H1 (cell line): ENCODE data around the gene RNF215. TPM values are rescaled to one million over a fixed set of nuclear protein-coding genes. Genes with fewer than 3 reads are reported as not detected.

Source experiments
- CTCF ChIA-PET: fragments of 300-600 bp; sonication (Branson Sonifier 250); formaldehyde crosslinking; loops from one replicate; lab custom pipeline; 2021; ENCODE audit not compliant: partially characterized antibody; lab: Charles Lee
- POLR2A ChIA-PET: fragments of 300-600 bp; sonication (Branson Sonifier 250); formaldehyde crosslinking; loops from one replicate; lab custom pipeline; 2021; ENCODE audit warnings: inconsistent platforms; ENCODE audit not compliant: partially characterized antibody; lab: Charles Lee
- DNase-seq, 2 experiments: peaks; one replicate each; pipeline versions ENCODE4 v3.0.0 to v3.0.0-alpha.2; 2010 to 2022; ENCODE audit warnings: low spot score in 2 of 2, low read depth in 1 of 2, mixed read lengths in 1 of 2
- FAIRE-seq: peaks from 2 replicates; lab custom pipeline; 2011; peaks lifted over from hg19 to GRCh38; lab: Jason Lieb, UNC
- H2AFZ ChIP-seq: 2 replicates; pipeline ENCODE4 v1.8.1; 2012; ENCODE audit warnings: low read length, inconsistent platforms
- H2AK5ac ChIP-seq: 2 replicates; pipeline ENCODE4 v1.6.1; 2013; ENCODE audit warnings: low read depth, low read length
- H2BK120ac ChIP-seq: replicated peaks from 2 replicates; pipeline ENCODE3; 2013; ENCODE audit warnings: low read depth, low read length, inconsistent platforms
- H2BK12ac ChIP-seq: 2 replicates; pipeline ENCODE4 v1.6.1; 2013; ENCODE audit warnings: low read depth, low read length
- H2BK15ac ChIP-seq: 2 replicates; pipeline ENCODE4 v1.6.1; 2013; ENCODE audit warnings: low read length
- H2BK20ac ChIP-seq: 2 replicates; pipeline ENCODE4 v1.6.1; 2013; ENCODE audit warnings: low read length
- H2BK5ac ChIP-seq: 2 replicates; pipeline ENCODE4 v1.6.1; 2013; ENCODE audit warnings: low read depth, low read length
- H3K14ac ChIP-seq: 2 replicates; pipeline ENCODE4 v1.6.1; 2013; ENCODE audit warnings: inconsistent platforms; ENCODE audit not compliant: insufficient read length
- H3K18ac ChIP-seq: 2 replicates; pipeline ENCODE4 v1.6.1; 2013; ENCODE audit warnings: low read length; ENCODE audit errors: extremely low read depth
- H3K23ac ChIP-seq: 2 replicates; pipeline ENCODE4 v1.6.1; 2013; ENCODE audit warnings: inconsistent platforms; ENCODE audit not compliant: insufficient read length
- H3K23me2 ChIP-seq: 2 replicates; pipeline ENCODE4 v1.6.1; 2013; ENCODE audit warnings: low read depth, low read length
- H3K27ac ChIP-seq: 2 replicates; pipeline ENCODE4 v1.6.1; 2011; ENCODE audit warnings: low read depth, low read length, inconsistent platforms
- H3K27me3 ChIP-seq, 4 experiments: replicated peaks in 1 of 4; 1 replicate in 1 of 4; 2 replicates in 3 of 4; pipeline versions ENCODE4 v1.6.1 to v1.8.1; 2011 to 2013; ENCODE audit warnings: low read length in 3 of 4, mild to moderate bottlenecking in 3 of 4, inconsistent platforms in 2 of 4, mixed read lengths in 2 of 4, moderate library complexity in 1 of 4; ENCODE audit not compliant: control insufficient read depth in 3 of 4, insufficient read depth in 3 of 4; ENCODE audit errors: extremely low read depth in 1 of 4
- H3K36me3 ChIP-seq, 4 experiments: 2 replicates each; pipeline versions ENCODE4 v1.6.1 to v1.8.1; 2011 to 2013; ENCODE audit warnings: mild to moderate bottlenecking in 4 of 4, low read length in 3 of 4, moderate library complexity in 2 of 4, control low read depth in 1 of 4, inconsistent platforms in 1 of 4; ENCODE audit not compliant: insufficient read depth in 4 of 4, control insufficient read depth in 2 of 4
- H3K4ac ChIP-seq: replicated peaks from 2 replicates; pipeline ENCODE3; 2013; ENCODE audit warnings: low read length, low read depth, mixed read lengths, inconsistent platforms; ENCODE audit not compliant: insufficient read length
- H3K4me1 ChIP-seq, 4 experiments: replicated peaks in 1 of 4; 1 replicate in 1 of 4; 2 replicates in 3 of 4; pipeline versions ENCODE4 v1.6.1 to v1.8.1; 2011 to 2013; ENCODE audit warnings: low read length in 3 of 4, inconsistent platforms in 2 of 4, mixed read lengths in 1 of 4; ENCODE audit not compliant: insufficient read depth in 4 of 4, control insufficient read depth in 3 of 4
- H3K4me2 ChIP-seq, 2 experiments: 2 replicates each; pipeline versions ENCODE4 v1.6.1 to v1.8.1; 2011 to 2013; ENCODE audit warnings: low read depth in 2 of 2, low read length in 2 of 2, control low read depth in 1 of 2, inconsistent platforms in 1 of 2, mild to moderate bottlenecking in 1 of 2; ENCODE audit not compliant: insufficient read depth in 1 of 2
- H3K4me3 ChIP-seq, 4 experiments: fragments of 200-600, 300-600 bp in 1 of 4; sonication (generic), shearing (Covaris generic), sonication (Bioruptor Twin) in 1 of 4; 2 replicates each; pipeline versions ENCODE4 v1.5.1 to v1.8.1; 2011 to 2016; ENCODE audit warnings: low read length in 4 of 4, low read depth in 3 of 4, control low read depth in 2 of 4, inconsistent platforms in 2 of 4, mild to moderate bottlenecking in 2 of 4, mixed read lengths in 1 of 4, moderate library complexity in 1 of 4; ENCODE audit not compliant: insufficient read depth in 2 of 4; ENCODE audit errors: extremely low read depth in 1 of 4
- H3K56ac ChIP-seq: replicated peaks from 2 replicates; pipeline ENCODE3; 2013; ENCODE audit warnings: low read depth, mild to moderate bottlenecking, mixed read lengths, low read length, inconsistent platforms; ENCODE audit not compliant: insufficient read length
- H3K79me1 ChIP-seq: 2 replicates; pipeline ENCODE4 v1.6.1; 2013; ENCODE audit warnings: low read depth, low read length, control low read depth
- H3K79me2 ChIP-seq, 2 experiments: 2 replicates each; pipeline versions ENCODE4 v1.6.1 to v1.8.1; 2012 to 2013; ENCODE audit warnings: low read length in 2 of 2, mild to moderate bottlenecking in 2 of 2, inconsistent platforms in 1 of 2; ENCODE audit not compliant: insufficient read depth in 2 of 2, control insufficient read depth in 1 of 2
- H3K9ac ChIP-seq, 4 experiments: replicated peaks in 1 of 4; 1 replicate in 1 of 4; 2 replicates in 3 of 4; pipeline versions ENCODE4 v1.6.1 to v1.8.1; 2011 to 2013; ENCODE audit warnings: low read depth in 3 of 4, low read length in 3 of 4, control low read depth in 2 of 4, mild to moderate bottlenecking in 2 of 4, moderate library complexity in 2 of 4, inconsistent platforms in 1 of 4; ENCODE audit errors: extremely low read depth in 1 of 4
- H3K9me3 ChIP-seq, 2 experiments: 2 replicates each; pipeline versions ENCODE4 v1.6.1 to v1.8.1; 2012 to 2013; ENCODE audit warnings: mild to moderate bottlenecking in 2 of 2, moderate library complexity in 2 of 2, control low read depth in 1 of 2, inconsistent platforms in 1 of 2, low read depth in 1 of 2, low read length in 1 of 2, mixed read lengths in 1 of 2; ENCODE audit not compliant: insufficient read depth in 2 of 2
- H4K20me1 ChIP-seq, 2 experiments: replicated peaks in 1 of 2; 2 replicates each; pipeline versions ENCODE3 to v1.8.1; 2011 to 2013; ENCODE audit warnings: inconsistent platforms in 2 of 2, low read length in 2 of 2, mild to moderate bottlenecking in 1 of 2; ENCODE audit not compliant: insufficient read depth in 2 of 2, control insufficient read depth in 1 of 2
- H4K5ac ChIP-seq: 2 replicates; pipeline ENCODE4 v1.6.1; 2013; ENCODE audit warnings: low read length, low read depth, mixed read lengths, inconsistent platforms; ENCODE audit not compliant: insufficient read length
- H4K8ac ChIP-seq: 2 replicates; pipeline ENCODE4 v1.8.0; 2013; ENCODE audit warnings: mild to moderate bottlenecking, moderate library complexity, low read length, inconsistent platforms; ENCODE audit not compliant: insufficient read depth; ENCODE audit errors: extremely low read depth
- H4K91ac ChIP-seq: replicated peaks from 2 replicates; pipeline ENCODE3; 2013; ENCODE audit warnings: low read length, mixed read lengths, inconsistent platforms; ENCODE audit not compliant: insufficient read length
- ASH2L ChIP-seq: fragments of 200-600, 300-600 bp; sonication (generic); IDR thresholded peaks from one replicate; pipeline ENCODE4 v1.7.1; 2017; ENCODE audit warnings: low read length
- CBX5 ChIP-seq: fragments of 300-800, 300-1000 bp; sonication (generic); IDR thresholded peaks from 2 replicates; pipeline ENCODE4 v1.7.1; 2016; ENCODE audit warnings: antibody characterized with exemption, low read length, low read depth
- CEBPB ChIP-seq: IDR thresholded peaks from 2 replicates; pipeline ENCODE4 v1.6.1; 2012; ENCODE audit warnings: low read depth, low read length
- CHD2 ChIP-seq: IDR thresholded peaks from 2 replicates; pipeline ENCODE4 v1.6.1; 2012; ENCODE audit warnings: low read length, improper control_type of control experiment
- EP300 ChIP-seq, 2 experiments: IDR thresholded peaks; 1 replicate in 1 of 2; 2 replicates in 1 of 2; pipeline ENCODE4 v1.6.1; 2011 to 2012; ENCODE audit warnings: low read depth in 2 of 2, low read length in 2 of 2, mild to moderate bottlenecking in 2 of 2, borderline replicate concordance in 1 of 2, inconsistent platforms in 1 of 2, moderate library complexity in 1 of 2
- EZH2 ChIP-seq: fragments of 200-600 bp; sonication (generic); IDR thresholded peaks from 2 replicates; pipeline ENCODE4 v1.7.1; 2012; ENCODE audit warnings: low read depth, mild to moderate bottlenecking, moderate library complexity, low read length, inconsistent platforms; ENCODE audit not compliant: severe bottlenecking
- POU5F1 ChIP-seq: IDR thresholded peaks from 2 replicates; pipeline ENCODE4 v1.6.1; 2011; ENCODE audit warnings: low read depth, mild to moderate bottlenecking, low read length, moderate library complexity
- RNF2 ChIP-seq: fragments of 200-900, 300-1000 bp; sonication (generic); IDR thresholded peaks from 2 replicates; pipeline ENCODE4 v1.7.1; 2016; ENCODE audit warnings: borderline replicate concordance, low read depth, mild to moderate bottlenecking, antibody characterized with exemption, low read length; ENCODE audit not compliant: poor library complexity, severe bottlenecking; ENCODE audit errors: missing control alignments
- SP1 ChIP-seq: IDR thresholded peaks from 2 replicates; pipeline ENCODE4 v1.6.1; 2011; ENCODE audit warnings: low read depth, low read length
- WGBS, 2 experiments: shearing (Covaris generic) in 1 of 2; methylation state at CpG; one replicate each; pipeline versions ENCODE4 v1.1.6 to v1.1.7; 2013 to 2015; ENCODE audit warnings: low lambda C conversion rate in 2 of 2, mixed read lengths in 2 of 2, inconsistent platforms in 1 of 2, low coverage in 1 of 2, missing lambda C conversion rate in 1 of 2; ENCODE audit not compliant: insufficient replicate concordance in 2 of 2, insufficient coverage in 1 of 2, insufficient read length in 1 of 2; ENCODE audit errors: extremely low coverage in 1 of 2, missing lambda C conversion rate in 1 of 2; 5-methylcytosine and 5-hydroxymethylcytosine counted together
- polyA plus RNA-seq, 7 experiments: library from polyadenylated mRNA; depleted of rRNA in 3 of 7; stranded (reverse) in 5 of 7; unstranded in 2 of 7; fragments of >200 nt in 5 of 7; fragments of 200-250 nt in 2 of 7; gene quantifications; 1 replicate in 5 of 7; 2 replicates in 1 of 7; 4 replicates in 1 of 7; pipeline versions ENCODE4 v1.2.1 to v1.2.3, GENCODE V29; 2011 to 2013; ENCODE audit warnings: missing spikeins in 2 of 7, mixed read lengths in 2 of 7
- total RNA-seq: library from RNA; stranded (reverse); fragmentation: NEBNext Ultra II Directional; extraction: Animal tissue kit (Norgen Biotek cat#: 25700); gene quantifications from 2 replicates; pipeline ENCODE4 v1.2.1, GENCODE V29; 2021
- TF ChIP-seq, protein P1 (sequence below): IDR thresholded peaks from 2 replicates; pipeline ENCODE4 v1.6.1; 2012; ENCODE audit warnings: low read length, inconsistent platforms
- TF ChIP-seq, protein P2 (sequence below): IDR thresholded peaks from 2 replicates; pipeline ENCODE4 v1.6.1; 2011; ENCODE audit warnings: low read length, improper control_type of control experiment

Gene RNF215
- total and polyA plus RNA-seq, 2 of the 8 experiments (the other 6 are each of a cell fraction or from before 2014, with no cell fraction given): 13.1 to 19.0 TPM

DNA sequence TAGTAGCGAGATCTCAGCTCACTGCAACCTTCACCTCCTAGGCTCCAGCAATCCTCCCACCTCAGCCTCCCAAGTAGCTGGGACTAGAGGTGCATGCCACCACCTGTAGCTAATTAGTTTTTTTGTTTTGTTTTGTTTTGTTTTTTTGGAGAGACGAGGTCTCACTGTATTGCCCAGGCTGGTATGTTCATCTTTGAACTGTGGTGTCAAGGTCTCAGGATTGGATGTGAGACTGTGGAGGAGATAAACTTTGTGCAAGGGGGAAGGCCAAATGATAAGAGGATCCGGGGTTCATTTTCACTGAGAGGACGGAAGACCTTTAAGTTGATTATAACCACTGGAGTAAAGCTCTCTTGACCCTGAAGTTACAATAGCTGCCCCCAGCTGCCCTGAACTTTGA lies 18.5 kb upstream of the RNF215 start:
- Histone ChIP-seq H3K9ac (no peak overlapping the region), H2AK5ac (no peak overlapping the region), H3K4me3 (no peak overlapping the region), H3K27me3 (no peaks in the 10 kb centered on the region), H4K5ac (no peak overlapping the region), H3K23ac (no peak overlapping the region), H3K4me1 (peaks cover 0 to 6% (median 4%) of the 10 kb centered on the region in 4 experiments; a peak in 5 of 7 replicates), H3K9me3 (no peaks in the 10 kb centered on the region), H3K4ac (no peak overlapping the region), H4K91ac (no peak overlapping the region), H3K79me1 (no peaks in the 10 kb centered on the region), H3K14ac (no peak overlapping the region), H2BK15ac (no peak overlapping the region), H2AFZ (no peak overlapping the region), H3K36me3 (peaks cover 0 to 6% (median 0%) of the 10 kb centered on the region in 4 experiments; a peak in 3 of 8 replicates), H4K8ac (no peak overlapping the region), H3K56ac (no peak overlapping the region), H2BK5ac (no peak overlapping the region), H3K23me2 (no peaks in the 10 kb centered on the region), H3K4me2 (no peak overlapping the region), H3K27ac (no peak overlapping the region), H3K18ac (no peak overlapping the region), H4K20me1 (peaks cover 0 to 4% of the 10 kb centered on the region in 2 experiments), H2BK12ac (no peak overlapping the region), H3K79me2 (no peaks in the 10 kb centered on the region), H2BK120ac (no peak overlapping the region), H2BK20ac (no peak overlapping the region)
- CTCF ChIA-PET: interaction anchor here (0.9 to 1.8 kb wide), 7 partner anchors 9 to 150 kb away, joined by 3 to 6 read pairs (median 4); partner anchors contain the start of gene SEC14L2
- no peak for DNase-seq
- WGBS, 2 experiments: 88% methylated on average over 3 of the region's 4 CpGs; no CpG with 5 or more reads in 1 of the 2 experiments
- POLR2A ChIA-PET: interaction anchor here (1.0 to 1.2 kb wide), 3 partner anchors 9 to 18 kb away, joined by 3 to 5 read pairs (median 5); partner anchors contain the start of gene SEC14L2
- FAIRE-seq: no peak
- no peak for TF ChIP-seq EP300 (IDR thresholded peaks at IDR 0.05; ENCODE audit: borderline replicate concordance in 1 of 2, low read depth in 2 of 2, low read length in 2 of 2)
- no peak for TF ChIP-seq RNF2
- TF ChIP-seq SP1: no peak
- TF ChIP-seq CEBPB: no peak
- no peak for TF ChIP-seq EZH2
- no peak for TF ChIP-seq CHD2
- TF ChIP-seq, protein P1, sequence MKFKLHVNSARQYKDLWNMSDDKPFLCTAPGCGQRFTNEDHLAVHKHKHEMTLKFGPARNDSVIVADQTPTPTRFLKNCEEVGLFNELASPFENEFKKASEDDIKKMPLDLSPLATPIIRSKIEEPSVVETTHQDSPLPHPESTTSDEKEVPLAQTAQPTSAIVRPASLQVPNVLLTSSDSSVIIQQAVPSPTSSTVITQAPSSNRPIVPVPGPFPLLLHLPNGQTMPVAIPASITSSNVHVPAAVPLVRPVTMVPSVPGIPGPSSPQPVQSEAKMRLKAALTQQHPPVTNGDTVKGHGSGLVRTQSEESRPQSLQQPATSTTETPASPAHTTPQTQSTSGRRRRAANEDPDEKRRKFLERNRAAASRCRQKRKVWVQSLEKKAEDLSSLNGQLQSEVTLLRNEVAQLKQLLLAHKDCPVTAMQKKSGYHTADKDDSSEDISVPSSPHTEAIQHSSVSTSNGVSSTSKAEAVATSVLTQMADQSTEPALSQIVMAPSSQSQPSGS: no peak
- no peak for TF ChIP-seq CBX5
- no peak for TF ChIP-seq ASH2L
- no peak for TF ChIP-seq POU5F1
- TF ChIP-seq, protein P2, sequence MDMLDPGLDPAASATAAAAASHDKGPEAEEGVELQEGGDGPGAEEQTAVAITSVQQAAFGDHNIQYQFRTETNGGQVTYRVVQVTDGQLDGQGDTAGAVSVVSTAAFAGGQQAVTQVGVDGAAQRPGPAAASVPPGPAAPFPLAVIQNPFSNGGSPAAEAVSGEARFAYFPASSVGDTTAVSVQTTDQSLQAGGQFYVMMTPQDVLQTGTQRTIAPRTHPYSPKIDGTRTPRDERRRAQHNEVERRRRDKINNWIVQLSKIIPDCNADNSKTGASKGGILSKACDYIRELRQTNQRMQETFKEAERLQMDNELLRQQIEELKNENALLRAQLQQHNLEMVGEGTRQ: no peak
